ENCODE results near the gene NLRP10.

NLRP10 gene

GRCh38 chr11:7931168-7931567 is 34.1 kb downstream of the NLRP10 start, which contains the start of gene OR10A6:
Gene OR10A6, minus strand, starts transcription at chr11:7931268. Its CDS starts 2,606 bp downstream, at chr11:7928662.
- TF ChIP-seq CTCF (IDR thresholded peaks at IDR 0.05; ENCODE audit: insufficient read depth, low read depth, low read length, missing control alignments) = no peak
- no peak within 1 kb of the TSS for H3K4me3 ChIP-seq (ENCODE audit: low read depth, low read length)
- DNase-seq (ENCODE audit: low read depth) = no peak

- no peak overlapping the region for H3K4me3 ChIP-seq (ENCODE audit: low read depth, low read length)
- DNase-seq (ENCODE audit: low read depth) = no peak
- TF ChIP-seq CTCF (IDR thresholded peaks at IDR 0.05; ENCODE audit: insufficient read depth, low read depth, low read length, missing control alignments) = no peak
Measured at GRCh38 chr11:7927635-7928034, 37.6 kb downstream of the NLRP10 start.

GRCh38 chr11:7924536-7924935 is 40.7 kb downstream of the NLRP10 start:
- H3K4me3 ChIP-seq (ENCODE audit: low read depth, low read length) = no peak overlapping the region
- no peak for DNase-seq (ENCODE audit: low read depth)
- no peak for TF ChIP-seq CTCF (IDR thresholded peaks at IDR 0.05; ENCODE audit: insufficient read depth, low read depth, low read length, missing control alignments)

- no peak for DNase-seq (ENCODE audit: low read depth)
- no peak for TF ChIP-seq CTCF (IDR thresholded peaks at IDR 0.05; ENCODE audit: insufficient read depth, low read depth, low read length, missing control alignments)
- H3K4me3 ChIP-seq (ENCODE audit: low read depth, low read length) = no peak overlapping the region
Measured at GRCh38 chr11:7918141-7918540, 47.1 kb downstream of the NLRP10 start.
